ENCODE results near the gene ZNF385D.

The ZNF385D gene

DNA sequence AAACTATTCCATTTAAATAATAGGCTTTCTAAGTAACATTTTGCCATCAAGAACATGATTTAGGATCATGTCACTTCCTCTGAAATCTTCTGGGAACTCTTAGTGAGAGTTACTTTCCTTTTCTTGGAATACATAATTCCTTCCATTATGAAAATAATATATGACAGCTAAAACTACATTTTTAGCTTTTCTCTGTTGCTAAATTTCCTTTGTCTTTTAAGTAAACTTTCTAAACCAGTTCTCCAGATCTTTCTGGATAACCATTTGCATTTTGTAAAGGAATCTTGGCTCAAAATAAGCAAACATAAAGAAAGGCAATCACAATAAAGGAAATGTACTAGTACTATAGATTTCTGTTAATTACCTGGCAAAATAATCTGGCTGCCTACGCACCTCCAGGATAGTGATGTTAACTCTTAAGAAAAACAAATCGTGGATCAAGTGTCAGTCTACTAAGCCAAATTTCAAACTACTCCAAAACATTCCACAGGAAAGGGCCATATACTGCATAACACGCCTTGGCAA, 165.7 kb downstream of the ZNF385D start:
- no peak for DNase-seq

DNA sequence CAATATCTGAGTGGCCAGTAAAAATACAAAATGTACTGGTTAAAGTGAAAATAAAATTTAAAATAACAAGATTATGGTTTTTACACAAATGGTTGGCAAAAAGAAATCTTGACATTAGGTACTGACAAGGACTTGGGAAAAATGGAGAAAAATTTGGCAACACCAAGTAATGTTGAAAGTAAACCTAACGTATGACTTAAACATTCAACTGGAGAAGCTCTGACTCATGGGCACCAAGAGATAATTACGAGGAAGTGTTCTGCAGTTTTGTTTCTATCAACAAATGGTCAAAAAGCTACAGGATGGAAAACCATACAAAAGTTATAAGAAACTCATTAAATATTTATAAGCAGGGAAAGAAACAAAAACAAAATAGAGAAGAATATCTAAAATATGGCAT, 177.7 kb downstream of the ZNF385D start:
- DNase-seq = no peak

DNA sequence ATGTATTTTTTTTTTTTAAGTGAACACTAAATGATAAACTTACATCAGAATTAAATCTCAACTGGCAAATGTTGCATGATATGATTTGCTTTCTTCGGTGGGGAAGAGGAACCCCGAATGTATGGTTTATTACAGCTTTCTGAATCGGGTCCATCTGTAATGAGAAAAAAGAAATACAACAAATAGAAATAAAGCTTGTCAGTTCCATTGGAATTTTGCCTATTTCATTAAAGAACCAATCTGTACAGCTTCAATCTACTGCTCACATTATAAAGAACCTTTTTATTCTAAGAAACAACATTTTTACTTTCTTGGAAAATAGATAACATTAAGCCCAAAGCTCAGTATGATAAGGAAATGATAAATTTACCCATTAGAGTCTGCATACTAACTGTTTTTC, 186.5 kb downstream of the ZNF385D start:
- no peak for DNase-seq

DNA sequence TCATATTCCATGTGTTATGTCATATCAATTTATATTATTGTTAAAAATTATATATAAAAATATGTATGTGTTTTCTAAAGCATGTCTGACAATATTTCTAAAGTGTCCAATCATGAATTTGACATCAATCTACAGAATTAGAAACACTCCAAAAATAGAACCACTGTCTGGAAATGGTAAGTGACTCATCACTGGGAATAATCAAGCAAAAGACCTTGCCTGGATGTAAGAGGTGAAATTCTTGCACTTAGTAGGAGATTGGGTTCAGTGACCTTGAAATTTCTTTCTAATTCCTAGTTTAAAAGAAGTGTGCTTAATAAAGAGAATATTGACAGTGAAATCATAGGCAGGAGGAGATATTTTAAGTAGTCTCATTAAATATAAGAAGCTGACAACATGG, 188.8 kb downstream of the ZNF385D start:
- no peak for DNase-seq

GRCh38 chr3:21561472-21561871, 189.5 kb downstream of the ZNF385D start:
- DNase-seq = no peak

GRCh38 chr3:21551019-21551418, 200.0 kb downstream of the ZNF385D start:
- DNase-seq = no peak

GRCh38 chr3:21544076-21544462, 206.9 kb downstream of the ZNF385D start:
- no peak for DNase-seq

DNA sequence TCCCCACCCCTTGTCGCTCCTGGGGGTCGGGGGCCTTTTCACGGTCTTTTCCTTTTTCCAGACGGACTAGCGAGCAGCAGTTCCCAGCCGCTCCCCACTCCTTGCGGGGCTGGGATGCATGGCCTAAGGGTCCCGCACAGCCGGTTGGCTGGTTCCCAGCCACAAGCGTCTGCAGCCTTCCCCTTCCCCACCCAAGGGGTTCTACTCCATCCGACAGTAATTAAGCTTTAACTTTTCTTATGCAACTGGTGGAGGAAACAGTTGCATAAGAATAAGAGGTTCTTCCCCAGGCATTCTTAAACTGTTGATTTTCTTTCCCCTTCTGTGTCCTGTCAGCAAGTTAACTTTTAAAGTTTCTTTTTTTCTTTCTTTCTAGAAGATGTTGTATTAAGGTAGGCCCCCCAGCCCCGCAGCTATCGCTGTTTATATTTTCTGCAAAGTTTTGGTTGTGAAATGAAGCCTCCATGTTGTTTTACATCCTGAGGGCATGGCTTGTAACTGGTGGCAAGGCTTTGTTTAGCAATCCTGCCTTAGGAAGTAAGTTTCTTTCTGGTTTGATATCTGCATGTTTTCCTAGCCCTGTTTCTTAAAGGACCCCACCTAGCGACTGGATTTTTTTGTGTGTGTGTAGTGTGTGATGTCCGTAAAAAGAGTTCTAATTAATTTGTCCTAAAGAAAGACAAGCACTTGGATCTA, 207.5 kb downstream of the ZNF385D start:
- no peak for DNase-seq

- DNase-seq = no peak
Measured at GRCh38 chr3:21542656-21543379, 208.2 kb downstream of the ZNF385D start.

DNA sequence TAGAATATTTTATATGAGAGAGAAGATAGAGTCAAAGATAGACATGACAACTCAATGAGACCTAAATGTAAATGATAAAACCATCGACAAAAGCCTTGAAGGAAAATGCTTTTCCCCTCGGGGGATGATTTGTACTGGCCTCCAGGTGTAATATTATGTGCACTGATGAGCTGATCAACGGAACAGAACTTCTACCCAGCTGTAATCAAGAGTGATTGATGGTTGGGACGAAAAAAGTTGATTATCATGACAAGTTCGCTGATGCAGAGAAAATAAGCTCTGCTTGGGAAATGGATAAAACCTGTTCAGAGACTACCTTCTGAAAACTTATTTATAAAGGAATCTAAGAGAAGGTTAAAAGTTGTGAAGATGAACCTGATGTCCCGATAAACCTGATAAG, 210.7 kb downstream of the ZNF385D start:
- no peak for DNase-seq

GRCh38 chr3:21534462-21534861, 216.5 kb downstream of the ZNF385D start:
- no peak for DNase-seq

DNA sequence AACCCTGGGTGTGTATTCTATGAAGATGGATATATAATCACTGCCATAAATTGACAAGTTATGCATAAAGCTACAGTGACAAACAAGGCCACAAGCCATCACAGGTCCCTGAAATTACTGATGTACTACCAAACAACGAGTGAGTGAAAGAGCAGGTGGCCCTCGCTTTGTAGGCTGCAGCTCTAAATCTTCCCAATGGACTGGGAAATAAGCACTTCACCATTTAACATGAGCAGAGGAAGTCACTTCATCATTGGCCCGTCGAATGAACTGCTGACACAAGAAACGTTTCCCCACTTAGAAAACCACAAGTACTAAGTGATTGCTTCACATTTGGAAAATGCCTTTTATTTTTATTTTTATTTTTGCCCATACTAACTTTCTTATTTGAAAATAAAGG, 218.0 kb downstream of the ZNF385D start:
- no peak for DNase-seq

GRCh38 chr3:21531909-21532308, 219.1 kb downstream of the ZNF385D start:
- no peak for DNase-seq

- DNase-seq = no peak
Measured at GRCh38 chr3:21528291-21528995, 222.6 kb downstream of the ZNF385D start.

DNA sequence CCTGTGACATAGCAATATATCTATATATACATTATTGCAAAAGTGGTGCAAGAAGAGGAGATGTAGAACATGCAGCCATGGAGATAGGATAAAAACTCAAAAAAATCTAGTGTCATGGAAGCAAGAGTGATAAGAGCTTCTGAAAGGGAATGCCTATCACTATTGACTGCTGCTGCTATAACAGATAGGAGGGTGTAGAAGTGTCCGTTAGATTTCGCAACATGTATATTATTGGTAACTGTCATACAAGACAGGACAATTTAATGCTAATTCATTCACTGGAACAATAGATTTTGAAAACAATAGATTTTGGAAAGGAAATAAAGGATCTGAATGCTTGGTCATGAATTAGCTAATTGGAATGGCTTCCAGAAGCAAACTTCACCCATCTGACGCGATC, 224.5 kb downstream of the ZNF385D start:
- DNase-seq = no peak

DNA sequence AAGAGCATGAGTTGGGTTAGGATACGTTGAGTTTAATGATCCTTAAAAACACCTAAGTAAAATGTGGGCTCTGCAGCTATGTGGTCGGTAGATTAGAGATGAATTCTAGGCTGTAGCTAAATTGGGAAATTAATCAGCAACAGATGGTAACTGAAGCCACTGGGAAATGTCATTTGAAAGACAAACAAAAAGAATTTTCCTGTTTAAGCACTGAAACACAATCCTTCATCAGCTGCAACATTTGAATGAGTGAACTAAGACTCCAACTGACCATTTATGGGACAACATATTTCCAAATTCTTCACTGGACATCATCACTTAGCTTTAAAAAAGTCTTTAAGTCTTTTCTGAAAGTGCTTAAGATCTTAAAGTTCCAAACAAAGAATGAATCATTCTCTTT, 226.9 kb downstream of the ZNF385D start:
- DNase-seq = no peak

DNA sequence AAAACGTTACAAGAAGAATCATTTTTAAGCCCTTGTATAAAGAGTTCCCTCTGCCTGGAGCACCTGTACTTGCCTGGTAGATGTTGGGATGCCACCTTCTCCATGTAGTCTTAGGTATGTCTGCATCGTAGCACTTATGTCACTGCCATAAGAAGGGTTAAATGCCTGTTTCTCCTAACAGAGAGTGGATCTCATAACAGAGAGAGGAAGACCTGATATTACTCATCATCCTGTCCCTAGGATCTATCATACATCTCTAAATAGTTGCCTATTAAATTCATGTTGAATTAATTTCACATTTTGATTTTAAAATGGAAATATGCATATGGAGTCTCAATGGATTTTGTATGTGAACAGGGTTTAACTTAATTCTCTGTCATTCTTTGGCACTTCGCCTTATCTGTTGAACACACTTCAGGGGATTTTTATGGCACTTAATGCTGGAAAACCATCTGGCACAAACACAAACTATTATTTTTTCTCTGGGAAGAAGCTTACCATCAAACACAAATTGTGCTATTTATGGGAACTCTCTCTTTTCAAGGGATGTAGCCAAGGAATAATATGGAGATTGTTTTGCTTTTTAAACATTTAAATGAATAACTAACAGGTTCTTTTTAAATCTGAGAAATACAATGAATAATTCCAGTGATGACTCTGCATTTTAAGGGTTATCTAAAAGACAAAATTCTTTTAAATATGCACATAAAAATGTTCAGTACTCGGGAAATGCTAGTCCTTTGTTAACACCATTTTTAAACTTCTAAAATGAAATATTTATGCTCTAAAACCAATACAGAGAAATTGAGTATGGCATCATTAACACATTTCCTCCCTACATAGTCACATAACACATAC, 230.7 kb downstream of the ZNF385D start:
- DNase-seq = no peak

- DNase-seq = no peak
Measured at GRCh38 chr3:21517184-21517583, 233.8 kb downstream of the ZNF385D start.

DNA sequence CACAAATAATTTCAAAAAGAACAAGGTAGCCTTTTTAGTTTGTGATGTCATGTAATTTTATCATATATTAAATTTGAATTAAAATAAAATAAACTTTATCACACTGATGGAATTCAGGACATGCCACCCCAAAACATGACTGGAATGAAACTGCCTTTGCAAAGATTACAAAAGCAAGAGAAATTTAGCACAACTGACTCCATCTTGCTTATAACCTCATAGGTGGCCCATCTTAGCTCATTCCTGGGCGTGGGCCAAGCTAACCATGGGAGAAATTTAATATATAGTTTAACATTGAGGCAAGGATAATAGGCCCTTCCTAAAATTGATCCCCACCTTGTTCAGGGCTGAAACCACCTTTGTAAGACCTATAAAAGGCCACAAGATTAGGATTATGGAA, 235.6 kb downstream of the ZNF385D start:
- no peak for DNase-seq

GRCh38 chr3:21509731-21510470, 241.1 kb downstream of the ZNF385D start:
- no peak for DNase-seq

GRCh38 chr3:21508246-21508645, 242.8 kb downstream of the ZNF385D start:
- no peak for DNase-seq
